Transverse colon (tissue), 4 donors: Measurements from ENCODE around the gene ZNF385B. TPM values are rescaled to one million over a fixed set of nuclear protein-coding genes. Genes with fewer than 3 reads are reported as not detected.

Experiments
- DNase-seq: peaks from one replicate; pipeline ENCODE4 v3.0.0-alpha.2; 2019
- H3K27ac ChIP-seq, 4 donors: fragments of 200-600 bp; sonication (generic); 2 replicates each; pipeline ENCODE4 v1.5.1; 2016 to 2018; ENCODE audit warnings: inconsistent platforms in 4 of 4
- H3K27me3 ChIP-seq: fragments of 200-600 bp; sonication (generic); 2 replicates; pipeline ENCODE4 v1.5.1; 2017; ENCODE audit warnings: inconsistent platforms
- H3K36me3 ChIP-seq, 4 donors: fragments of 200-600 bp; sonication (generic); 2 replicates each; pipeline ENCODE4 v1.5.1; 2017 to 2019; ENCODE audit warnings: inconsistent platforms in 4 of 4
- H3K4me1 ChIP-seq, 4 donors: fragments of 200-600 bp; sonication (generic); 2 replicates each; pipeline ENCODE4 v1.5.1; 2017 to 2020; ENCODE audit warnings: inconsistent platforms in 4 of 4
- H3K4me3 ChIP-seq, 4 donors: fragments of 200-600 bp; sonication (generic); 1 replicate in 1 of 4; 2 replicates in 3 of 4; pipeline versions ENCODE4 v1.5.1 to v1.6.1; 2017 to 2019; ENCODE audit warnings: inconsistent platforms in 4 of 4
- H3K9me3 ChIP-seq, 2 donors: fragments of 200-600 bp; sonication (generic); 2 replicates each; pipeline ENCODE4 v1.5.1; 2017 to 2019; ENCODE audit warnings: inconsistent platforms in 2 of 2
- CTCF ChIP-seq, 5 experiments: fragments of 200-600 bp in 3 of 5; fragments of 450-650 bp in 2 of 5; sonication (generic) in 3 of 5; IDR thresholded peaks; 1 replicate in 2 of 5; 2 replicates in 3 of 5; pipeline ENCODE4 v1.5.1; 2016 to 2017; ENCODE audit warnings: antibody characterized with exemption in 5 of 5, inconsistent platforms in 3 of 5, mild to moderate bottlenecking in 2 of 5, moderate library complexity in 1 of 5
- EP300 ChIP-seq: sonication (generic); formaldehyde crosslinking; IDR thresholded peaks from one replicate; pipeline ENCODE4 v1.6.1; 2017; ENCODE audit warnings: antibody characterized with exemption, low read depth
- POLR2A ChIP-seq: fragments of 450-650 bp; IDR thresholded peaks from one replicate; pipeline ENCODE4 v1.6.1; 2016; ENCODE audit warnings: antibody characterized with exemption, mild to moderate bottlenecking, moderate library complexity
- POLR2AphosphoS5 ChIP-seq, 3 donors: sonication (generic); formaldehyde crosslinking; IDR thresholded peaks; one replicate each; pipeline ENCODE4 v1.6.1; 2016; ENCODE audit warnings: antibody characterized with exemption in 3 of 3
- WGBS, 2 donors: methylation state at CpG; one replicate each; pipeline ENCODE4 v1.1.5; 2018; ENCODE audit warnings: low coverage in 1 of 2; 5-methylcytosine and 5-hydroxymethylcytosine counted together
- in situ Hi-C, 4 donors: fragments of 200-750 bp; cut with MboI; loops; one replicate each; pipeline versions ENCODE4 v1.15.0 to v1.15.1; 2017; ENCODE audit warnings: low sequenced_read_pairs in 3 of 4, low pct_ligation_motif_present in 1 of 4, low pct_unique_long_range_greater_than_20kb in 1 of 4
- intact Hi-C: fragments of 100-400 bp; cut with DNase I; formaldehyde crosslinking; loops from one replicate; pipeline ENCODE4 v1.15.1; 2023; ENCODE audit warnings: low total_unique reads
- total RNA-seq, 4 donors: library from RNA; depleted of rRNA; stranded (reverse); fragments of >200 nt; gene quantifications; one replicate each; pipeline ENCODE4 v1.1.0, GENCODE V29; 2016

The ZNF385B gene
- total RNA-seq, 4 donors from 2014 or later = 1.2 to 6.0 (median 2.4) TPM

- TF ChIP-seq POLR2A (no peak), CTCF (IDR thresholded peaks at IDR 0.05) (no peak), EP300 (no peak), POLR2AphosphoS5 (IDR thresholded peaks at IDR 0.05) (no peak)
- whole genome bisulfite sequencing, 2 donors = 81 to 90% methylated on average over 2 to 3 of the region's 3 CpGs
- intact Hi-C loops = no loop called here
- Histone ChIP-seq H3K27ac (no peak overlapping the region), H3K4me3 (no peak overlapping the region), H3K27me3 (no peaks in the 10 kb centered on the region), H3K36me3 (no peaks in the 10 kb centered on the region), H3K4me1 (no peaks in the 10 kb centered on the region), H3K9me3 (no peaks in the 10 kb centered on the region)
- in situ Hi-C loops = no loop called here
- no peak for DNase-seq
Observed at GRCh38 chr2:179646862-179647587, 214.4 kb downstream of the ZNF385B start.

- in situ Hi-C loops (no loop called here), intact Hi-C loops (no loop called here)
- 72 to 85% methylated on average over 2 to 9 of the region's 9 CpGs for WGBS, 2 donors
- H3K27ac ChIP-seq = no peak overlapping the region
- no peaks in the 10 kb centered on the region for H3K9me3 ChIP-seq
- no peaks in the 10 kb centered on the region for H3K27me3 ChIP-seq
- no peak for DNase-seq
- no peaks in the 10 kb centered on the region for H3K4me1 ChIP-seq
- TF ChIP-seq POLR2AphosphoS5 (IDR thresholded peaks at IDR 0.05) (no peak), CTCF (IDR thresholded peaks at IDR 0.05) (no peak), POLR2A (no peak), EP300 (no peak)
- H3K4me3 ChIP-seq = no peak overlapping the region
- no peaks in the 10 kb centered on the region for H3K36me3 ChIP-seq
Observed at GRCh38 chr2:179646173-179646769, 215.1 kb downstream of the ZNF385B start.

GRCh38 chr2:179645047-179645446 lies 216.4 kb downstream of the ZNF385B start:
- in situ Hi-C loops = no loop called here
- Histone ChIP-seq H3K27ac (no peak overlapping the region), H3K36me3 (no peaks in the 10 kb centered on the region), H3K4me3 (no peak overlapping the region), H3K4me1 (no peaks in the 10 kb centered on the region), H3K27me3 (no peaks in the 10 kb centered on the region), H3K9me3 (no peaks in the 10 kb centered on the region)
- intact Hi-C loops = no loop called here
- DNase-seq = no peak
- TF ChIP-seq CTCF (IDR thresholded peaks at IDR 0.05) = no peak
- no peak for TF ChIP-seq EP300
- TF ChIP-seq POLR2A = no peak
- no peak for TF ChIP-seq POLR2AphosphoS5 (IDR thresholded peaks at IDR 0.05)
- 85 to 89% methylated on average over 2 of the region's 2 CpGs for WGBS, 2 donors

- no peak overlapping the region for H3K27ac ChIP-seq
- intact Hi-C loops = no loop called here
- DNase-seq = no peak
- H3K9me3 ChIP-seq = no peaks in the 10 kb centered on the region
- WGBS, 2 donors = 80 to 84% methylated on average over 2 of the region's 2 CpGs
- H3K4me1 ChIP-seq = no peaks in the 10 kb centered on the region
- in situ Hi-C loops = no loop called here
- no peak overlapping the region for H3K4me3 ChIP-seq
- H3K36me3 ChIP-seq = no peaks in the 10 kb centered on the region
- TF ChIP-seq POLR2A (no peak), CTCF (IDR thresholded peaks at IDR 0.05) (no peak), POLR2AphosphoS5 (IDR thresholded peaks at IDR 0.05) (no peak), EP300 (no peak)
- no peaks in the 10 kb centered on the region for H3K27me3 ChIP-seq
Observed at GRCh38 chr2:179642462-179642861, 218.9 kb downstream of the ZNF385B start.
